HCT116 (cell line): ENCODE results near the gene CXorf51B. TPM values are rescaled to one million over a fixed set of nuclear protein-coding genes. Genes with fewer than 3 reads are reported as not detected.

ENCODE experiments used
- ATAC-seq: fragments of 200-7000 bp; cut with Tn5 transposase; 2 replicates; pipeline ENCODE4 v1.9.1; 2020; ENCODE audit warnings: mild to moderate bottlenecking, moderate library complexity
- BruUV-seq: library from RNA; stranded (reverse); fragments of 400-500 nt; replicated peaks from 2 replicates; lab custom pipeline; 2021; lab: Mats Ljungman, UMichigan
- CTCF ChIA-PET: fragments of 300-600 bp; sonication (Branson Sonifier 250); formaldehyde crosslinking; loops from one replicate; lab custom pipeline; 2021; ENCODE audit warnings: antibody characterized with exemption; lab: Charles Lee
- POLR2A ChIA-PET: fragments of 300-600, 350-600 bp; sonication (Branson Sonifier 250); formaldehyde crosslinking; loops from one replicate; lab custom pipeline; 2021; ENCODE audit warnings: antibody characterized with exemption; lab: Charles Lee
- RAD21 ChIA-PET, 2 experiments: fragments of 300-600 bp; sonication (Branson Sonifier 250); formaldehyde crosslinking; loops; one replicate each; lab custom pipeline; 2023; ENCODE audit warnings: low total read pairs in 2 of 2; ENCODE audit not compliant: uncharacterized antibody in 2 of 2, unreplicated experiment in 2 of 2, low non-redundant PET in 1 of 2; lab: Charles Lee
- DNase-seq: peaks from one replicate; pipeline ENCODE4 v3.0.0-alpha.2; 2010; ENCODE audit warnings: low read depth, low spot score
- H2AFZ ChIP-seq: fragments of 200-600 bp; shearing (Covaris generic), sonication (generic); 2 replicates; pipeline ENCODE4 v1.6.1; 2017; ENCODE audit warnings: low read depth, mixed run types, mixed read lengths, antibody characterized with exemption, low read length; ENCODE audit not compliant: poor library complexity, severe bottlenecking
- H3K27ac ChIP-seq: 2 replicates; pipeline ENCODE4 v1.5.1; 2012; ENCODE audit warnings: low read depth, low read length
- H3K27me3 ChIP-seq: fragments of 200-600 bp; sonication (generic); 2 replicates; pipeline ENCODE4 v1.6.1; 2016; ENCODE audit warnings: mixed run types, low read length, mixed read lengths; ENCODE audit not compliant: insufficient read depth
- H3K36me3 ChIP-seq, 2 experiments: fragments of 200-500 bp in 1 of 2; fragments of 200-600 bp in 1 of 2; sonication (Bioruptor generic) in 1 of 2; sonication (generic) in 1 of 2; 2 replicates each; pipeline versions ENCODE4 v1.5.1 to v1.6.1; 2014 to 2016; ENCODE audit warnings: low read length in 2 of 2, inconsistent platforms in 1 of 2, mixed read lengths in 1 of 2, mixed run types in 1 of 2; ENCODE audit not compliant: insufficient read depth in 2 of 2, control insufficient read depth in 1 of 2
- H3K4me1 ChIP-seq, 2 experiments: fragments of 200-600 bp in 1 of 2; sonication (generic) in 1 of 2; 2 replicates each; pipeline versions ENCODE4 v1.5.1 to v1.6.1; 2012 to 2017; ENCODE audit warnings: low read length in 2 of 2, inconsistent platforms in 1 of 2, mild to moderate bottlenecking in 1 of 2, mixed read lengths in 1 of 2, mixed run types in 1 of 2, moderate library complexity in 1 of 2; ENCODE audit not compliant: insufficient read depth in 2 of 2, control insufficient read depth in 1 of 2
- H3K4me2 ChIP-seq: fragments of 200-600 bp; sonication (generic); 2 replicates; pipeline ENCODE4 v1.6.1; 2017; ENCODE audit warnings: mixed run types, low read length, mixed read lengths
- H3K4me3 ChIP-seq, 2 experiments: fragments of 200-600 bp in 1 of 2; sonication (generic) in 1 of 2; replicated peaks in 1 of 2; 2 replicates each; pipeline ENCODE4 v1.5.1; 2011 to 2016; ENCODE audit warnings: low read length in 2 of 2, control low read depth in 1 of 2, low read depth in 1 of 2, mild to moderate bottlenecking in 1 of 2, mixed read lengths in 1 of 2, mixed run types in 1 of 2
- H3K79me2 ChIP-seq: fragments of 200-600 bp; sonication (generic); 2 replicates; pipeline ENCODE4 v1.6.1; 2017; ENCODE audit warnings: mild to moderate bottlenecking, mixed run types, low read length, moderate library complexity, mixed read lengths; ENCODE audit not compliant: insufficient read depth
- H3K9ac ChIP-seq: fragments of 200-600 bp; sonication (generic); 2 replicates; pipeline ENCODE4 v1.6.1; 2016; ENCODE audit warnings: low read length, mixed read lengths
- H3K9me2 ChIP-seq: fragments of 200-600 bp; sonication (generic), shearing (Covaris generic); 2 replicates; pipeline ENCODE4 v1.6.1; 2017; ENCODE audit warnings: mixed run types, mild to moderate bottlenecking, moderate library complexity; ENCODE audit not compliant: insufficient read depth
- H3K9me3 ChIP-seq, 2 experiments: fragments of 200-500 bp in 1 of 2; fragments of 200-600 bp in 1 of 2; sonication (Bioruptor generic) in 1 of 2; sonication (generic) in 1 of 2; 2 replicates each; pipeline ENCODE4 v1.6.1; 2014 to 2017; ENCODE audit warnings: low read length in 2 of 2, mixed read lengths in 2 of 2, inconsistent platforms in 1 of 2, low read depth in 1 of 2, mild to moderate bottlenecking in 1 of 2, mixed run types in 1 of 2, moderate library complexity in 1 of 2; ENCODE audit not compliant: control insufficient read depth in 1 of 2, insufficient read depth in 1 of 2
- H4K20me1 ChIP-seq: fragments of 200-600 bp; sonication (generic), shearing (Covaris generic); 2 replicates; pipeline ENCODE4 v1.6.1; 2017; ENCODE audit warnings: mixed run types, mild to moderate bottlenecking, moderate library complexity; ENCODE audit not compliant: insufficient read depth
- CEBPB ChIP-seq: IDR thresholded peaks from 2 replicates; pipeline ENCODE4 v1.6.1; 2012; ENCODE audit warnings: low read depth
- EGR1 ChIP-seq: IDR thresholded peaks from 2 replicates; pipeline ENCODE4 v1.6.1; 2012; ENCODE audit warnings: low read depth
- ELF1 ChIP-seq: IDR thresholded peaks from 2 replicates; pipeline ENCODE4 v1.6.1; 2012; ENCODE audit warnings: low read depth, borderline replicate concordance
- EZH2phosphoT487 ChIP-seq: fragments of 200-600 bp; IDR thresholded peaks from 2 replicates; pipeline ENCODE4 v1.6.1; 2018; ENCODE audit warnings: antibody characterized with exemption, borderline replicate concordance
- FOSL1 ChIP-seq: IDR thresholded peaks from 2 replicates; pipeline ENCODE4 v1.6.1; 2012; ENCODE audit warnings: low read depth
- MAX ChIP-seq: IDR thresholded peaks from 2 replicates; pipeline ENCODE4 v1.6.1; 2012
- POLR2AphosphoS5 ChIP-seq: IDR thresholded peaks from 2 replicates; pipeline ENCODE4 v1.6.1; 2011; ENCODE audit warnings: mild to moderate bottlenecking, low read depth, low read length, moderate library complexity
- RAD21 ChIP-seq: IDR thresholded peaks from 2 replicates; pipeline ENCODE4 v1.6.1; 2012; ENCODE audit warnings: low read depth, mild to moderate bottlenecking
- ZBTB33 ChIP-seq: IDR thresholded peaks from 2 replicates; pipeline ENCODE4 v1.6.1; 2011; ENCODE audit warnings: mild to moderate bottlenecking, low read length, moderate library complexity; ENCODE audit not compliant: insufficient replicate concordance; ENCODE audit errors: extremely low read depth
- intact Hi-C: fragments of 100-400 bp; cut with micrococcal nuclease; formaldehyde crosslinking; loops from 2 replicates; pipeline ENCODE4 v1.10.0; 2022
- total RNA-seq: library from RNA; stranded (reverse); gene quantifications from one replicate; pipeline ENCODE4 v1.2.1, GENCODE V29; 2021; ENCODE audit not compliant: unreplicated experiment
- TF ChIP-seq, protein P1 (sequence below): IDR thresholded peaks from 2 replicates; pipeline ENCODE4 v1.6.1; 2012
- TF ChIP-seq, protein P2 (sequence below): IDR thresholded peaks from 2 replicates; pipeline ENCODE4 v1.6.1; 2012; ENCODE audit warnings: low read depth

The CXorf51B gene
- total RNA-seq, 1 experiment from 2014 or later, result not detected

DNA sequence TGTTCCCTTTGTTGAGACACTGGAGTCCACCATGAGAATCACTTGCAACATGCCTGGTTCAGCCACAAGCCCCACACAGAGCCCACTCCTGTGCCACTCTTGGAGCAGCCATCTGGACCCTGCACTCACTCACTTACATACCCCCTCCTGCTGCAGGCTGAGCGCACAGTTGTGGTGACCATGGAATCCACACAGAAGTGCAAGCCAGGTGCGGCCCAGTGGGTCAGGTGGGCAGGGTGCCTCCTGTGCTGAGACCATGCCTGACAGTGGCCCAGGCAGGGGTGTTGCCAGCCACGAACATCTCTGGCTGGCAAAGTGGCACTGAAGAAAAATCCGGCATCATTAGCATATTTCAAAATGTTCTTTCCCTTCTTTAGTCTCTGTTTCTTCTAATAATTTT lies 22.4 kb downstream of the CXorf51B start (continued):
- TF ChIP-seq POLR2AphosphoS5, result no peak
- no peak for TF ChIP-seq ELF1

- no TSS peak for BruUV-seq
- intact Hi-C loops, result no loop called here
- POLR2A ChIA-PET, result no interaction called here
- ATAC-seq (no peak), DNase-seq (no peak)
- no peaks in the 10 kb centered on the region for H3K9me2 ChIP-seq
- no peak overlapping the region for H3K27ac ChIP-seq
- no peak overlapping the region for H3K4me2 ChIP-seq
- H3K27me3 ChIP-seq, result no peaks in the 10 kb centered on the region
- H3K9me3 ChIP-seq, result peaks cover 0 to 4% of the 10 kb centered on the region in 2 experiments; a peak in 1 of 4 replicates
- H3K36me3 ChIP-seq, result no peaks in the 10 kb centered on the region
- no peaks in the 10 kb centered on the region for H4K20me1 ChIP-seq
- no peak overlapping the region for H2AFZ ChIP-seq
- TF ChIP-seq EGR1 (no peak), CEBPB (no peak), FOSL1 (no peak), RAD21 (no peak), EZH2phosphoT487 (no peak), ZBTB33 (no peak), POLR2AphosphoS5 (no peak), MAX (no peak)
- TF ChIP-seq, protein P1, sequence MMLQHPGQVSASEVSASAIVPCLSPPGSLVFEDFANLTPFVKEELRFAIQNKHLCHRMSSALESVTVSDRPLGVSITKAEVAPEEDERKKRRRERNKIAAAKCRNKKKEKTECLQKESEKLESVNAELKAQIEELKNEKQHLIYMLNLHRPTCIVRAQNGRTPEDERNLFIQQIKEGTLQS, result no peak
- TF ChIP-seq, protein P2, sequence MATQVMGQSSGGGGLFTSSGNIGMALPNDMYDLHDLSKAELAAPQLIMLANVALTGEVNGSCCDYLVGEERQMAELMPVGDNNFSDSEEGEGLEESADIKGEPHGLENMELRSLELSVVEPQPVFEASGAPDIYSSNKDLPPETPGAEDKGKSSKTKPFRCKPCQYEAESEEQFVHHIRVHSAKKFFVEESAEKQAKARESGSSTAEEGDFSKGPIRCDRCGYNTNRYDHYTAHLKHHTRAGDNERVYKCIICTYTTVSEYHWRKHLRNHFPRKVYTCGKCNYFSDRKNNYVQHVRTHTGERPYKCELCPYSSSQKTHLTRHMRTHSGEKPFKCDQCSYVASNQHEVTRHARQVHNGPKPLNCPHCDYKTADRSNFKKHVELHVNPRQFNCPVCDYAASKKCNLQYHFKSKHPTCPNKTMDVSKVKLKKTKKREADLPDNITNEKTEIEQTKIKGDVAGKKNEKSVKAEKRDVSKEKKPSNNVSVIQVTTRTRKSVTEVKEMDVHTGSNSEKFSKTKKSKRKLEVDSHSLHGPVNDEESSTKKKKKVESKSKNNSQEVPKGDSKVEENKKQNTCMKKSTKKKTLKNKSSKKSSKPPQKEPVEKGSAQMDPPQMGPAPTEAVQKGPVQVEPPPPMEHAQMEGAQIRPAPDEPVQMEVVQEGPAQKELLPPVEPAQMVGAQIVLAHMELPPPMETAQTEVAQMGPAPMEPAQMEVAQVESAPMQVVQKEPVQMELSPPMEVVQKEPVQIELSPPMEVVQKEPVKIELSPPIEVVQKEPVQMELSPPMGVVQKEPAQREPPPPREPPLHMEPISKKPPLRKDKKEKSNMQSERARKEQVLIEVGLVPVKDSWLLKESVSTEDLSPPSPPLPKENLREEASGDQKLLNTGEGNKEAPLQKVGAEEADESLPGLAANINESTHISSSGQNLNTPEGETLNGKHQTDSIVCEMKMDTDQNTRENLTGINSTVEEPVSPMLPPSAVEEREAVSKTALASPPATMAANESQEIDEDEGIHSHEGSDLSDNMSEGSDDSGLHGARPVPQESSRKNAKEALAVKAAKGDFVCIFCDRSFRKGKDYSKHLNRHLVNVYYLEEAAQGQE, result no peak
- no peaks in the 10 kb centered on the region for H3K79me2 ChIP-seq
- CTCF ChIA-PET, result no interaction called here
- H3K9ac ChIP-seq, result no peak overlapping the region
- no peaks in the 10 kb centered on the region for H3K4me1 ChIP-seq
- RAD21 ChIA-PET, result no interaction called here
- no peak overlapping the region for H3K4me3 ChIP-seq
Measured at GRCh38 chrX:146854281-146854680, 44.7 kb downstream of the CXorf51B start.

Other genes with a start within 250 kb of the CXorf51B start
- gene CXorf51A, start 5.0 kb downstream of the CXorf51B start, total RNA-seq, result not detected